ENCODE measurements around the gene ANGPTL2.
"Not testable (repeated sequence)": the region's sequence is repeated elsewhere in the genome, so short reads cannot be mapped to it uniquely, and the experiment has no call there.

The ANGPTL2 gene

GRCh38 chr9:127122176-127123063, at the start of gene ANGPTL2:
Gene ANGPTL2, minus strand, starts transcription at chr9:127122635. Its CDS starts 13,904 bp downstream, at chr9:127108731.
- peak; percentile 97 for DNase-seq

DNA sequence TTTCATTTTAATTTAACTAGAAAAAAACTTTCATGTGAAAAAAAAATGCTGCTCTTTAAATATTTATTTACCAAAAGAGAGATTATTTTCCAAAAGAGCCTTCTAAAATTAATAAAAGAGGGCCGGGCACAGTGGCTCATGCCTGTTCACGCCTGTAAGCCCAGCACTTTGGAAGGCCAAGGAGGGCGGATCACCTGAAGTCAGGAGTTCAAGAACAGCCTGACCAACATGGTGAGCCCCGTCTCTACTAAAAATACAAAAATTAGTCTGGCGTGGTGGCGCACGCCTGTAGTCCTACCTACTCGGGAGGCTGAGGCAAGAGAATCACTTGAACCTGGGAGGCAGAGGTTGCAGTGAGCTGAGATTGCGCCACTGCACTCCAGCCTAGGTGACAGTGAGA, 48.9 kb upstream of the ANGPTL2 start:
- DNase-seq = not testable (repeated sequence)

- DNase-seq = no peak
Measured at GRCh38 chr9:127170652-127171051, 48.2 kb upstream of the ANGPTL2 start.

DNA sequence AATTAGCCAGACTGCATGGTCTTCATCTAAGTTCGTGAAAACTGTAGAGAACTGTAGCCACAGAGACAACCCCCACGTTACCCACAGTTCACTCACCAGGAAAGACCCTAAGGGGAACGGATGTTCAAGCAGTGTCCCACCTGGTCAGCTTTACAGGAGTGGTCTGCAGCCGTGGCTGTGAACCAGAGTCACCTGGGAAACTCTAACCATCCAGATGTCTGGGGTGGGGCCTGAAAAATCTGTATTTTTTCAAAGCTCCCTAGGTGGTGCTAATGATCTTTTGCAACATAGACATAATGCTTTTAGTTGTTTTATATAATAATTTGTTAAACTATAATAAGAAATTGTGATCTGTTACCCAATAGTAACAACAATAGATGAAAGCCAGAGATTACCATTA, 47.7 kb upstream of the ANGPTL2 start:
- no peak for DNase-seq

- no peak for DNase-seq
Measured at GRCh38 chr9:127169575-127169883, 47.1 kb upstream of the ANGPTL2 start.

- peak; percentile 34 for DNase-seq
Measured at GRCh38 chr9:127168756-127169574, 46.5 kb upstream of the ANGPTL2 start.

DNA sequence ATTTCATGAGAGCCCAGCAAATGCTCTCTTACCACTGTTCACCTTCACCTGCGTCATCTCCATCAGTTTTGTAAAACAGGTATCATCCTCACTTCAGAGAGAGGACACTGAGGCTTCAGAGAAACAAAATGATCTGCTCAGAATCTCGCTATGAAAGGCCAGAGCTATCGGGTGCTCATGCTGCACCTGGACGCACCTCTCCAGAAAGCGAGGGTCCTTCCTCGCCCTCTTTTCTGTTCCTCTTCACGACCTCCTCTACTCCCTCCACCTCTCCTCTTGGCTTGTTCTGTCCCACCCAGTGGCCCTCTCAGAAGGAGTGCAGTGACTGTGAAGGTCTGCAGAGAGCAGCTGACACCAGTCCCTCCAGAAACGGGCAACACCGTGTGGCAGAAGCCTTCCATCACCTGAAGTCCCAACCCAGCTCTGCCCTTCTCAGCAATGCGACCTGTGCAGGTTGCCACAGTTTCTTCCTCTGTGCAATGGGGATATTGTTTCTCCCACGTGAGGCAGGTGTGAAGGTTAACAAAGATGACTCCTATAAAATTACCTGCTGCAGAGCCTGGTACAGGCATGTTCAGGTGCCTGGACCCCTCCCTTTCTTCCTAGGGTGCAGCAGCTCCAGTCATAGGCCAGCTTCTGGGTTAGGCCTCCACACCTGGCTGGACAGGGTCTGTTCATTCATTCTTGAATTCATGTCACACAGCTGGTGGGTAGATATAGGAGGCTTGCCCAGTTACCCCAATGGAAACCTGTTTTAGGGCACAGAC, 45.3 kb upstream of the ANGPTL2 start:
- no peak for DNase-seq

GRCh38 chr9:127166651-127167524, 44.5 kb upstream of the ANGPTL2 start:
- no peak for DNase-seq

DNA sequence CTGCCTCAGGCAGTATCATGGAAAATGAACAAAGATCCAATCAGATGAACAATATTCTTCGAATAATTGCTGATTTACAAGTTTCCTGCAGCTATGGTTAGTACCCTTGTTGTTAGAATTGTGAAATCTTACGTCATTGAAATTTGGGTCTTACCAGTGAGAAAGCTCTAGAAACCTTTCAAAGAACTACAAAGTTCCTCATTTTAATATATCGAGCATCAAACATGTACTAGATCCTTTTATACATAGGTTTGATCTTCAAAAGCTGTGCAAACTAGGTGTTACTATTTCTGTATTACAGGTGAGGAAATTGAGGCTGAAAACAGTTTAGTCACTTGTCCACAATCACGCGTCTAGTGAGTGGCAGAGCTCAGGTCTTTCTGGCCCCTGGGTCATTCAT, 43.7 kb upstream of the ANGPTL2 start:
- DNase-seq = no peak

GRCh38 chr9:127165116-127165515, 42.7 kb upstream of the ANGPTL2 start:
- DNase-seq = no peak

GRCh38 chr9:127163409-127163808, 41.0 kb upstream of the ANGPTL2 start:
- DNase-seq = peak; percentile 70

- DNase-seq = peak; percentile 54
Measured at GRCh38 chr9:127162864-127163365, 40.5 kb upstream of the ANGPTL2 start.

- peak; percentile 62 for DNase-seq
Measured at GRCh38 chr9:127162046-127162863, 39.8 kb upstream of the ANGPTL2 start.

DNA sequence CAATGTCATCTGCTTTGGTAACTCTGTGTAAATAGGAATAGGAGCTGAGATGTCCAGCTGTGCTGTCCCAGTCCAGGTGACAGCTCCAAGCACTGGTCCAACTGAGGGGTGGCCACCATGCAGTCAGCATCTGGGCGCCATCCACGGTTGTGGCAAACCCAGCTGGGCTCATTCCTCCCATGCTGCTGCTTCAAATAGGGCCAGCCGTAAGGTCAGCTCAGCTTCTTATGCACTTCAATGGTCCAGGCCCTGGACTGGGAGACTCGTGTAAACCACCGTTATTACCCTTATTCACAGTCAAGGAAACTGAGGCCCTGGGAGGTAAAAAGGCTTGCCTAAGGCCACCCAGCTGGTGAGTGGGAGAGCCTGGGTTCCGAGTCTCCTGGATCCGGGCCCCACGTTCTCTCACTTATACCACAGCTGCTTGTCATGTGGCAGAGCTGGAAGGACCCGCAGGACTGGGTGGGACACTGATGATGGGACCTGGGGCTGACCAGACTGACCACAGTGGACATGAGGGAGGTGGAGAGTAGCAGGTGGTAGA, 38.7 kb upstream of the ANGPTL2 start:
- DNase-seq = peak; percentile 41

DNA sequence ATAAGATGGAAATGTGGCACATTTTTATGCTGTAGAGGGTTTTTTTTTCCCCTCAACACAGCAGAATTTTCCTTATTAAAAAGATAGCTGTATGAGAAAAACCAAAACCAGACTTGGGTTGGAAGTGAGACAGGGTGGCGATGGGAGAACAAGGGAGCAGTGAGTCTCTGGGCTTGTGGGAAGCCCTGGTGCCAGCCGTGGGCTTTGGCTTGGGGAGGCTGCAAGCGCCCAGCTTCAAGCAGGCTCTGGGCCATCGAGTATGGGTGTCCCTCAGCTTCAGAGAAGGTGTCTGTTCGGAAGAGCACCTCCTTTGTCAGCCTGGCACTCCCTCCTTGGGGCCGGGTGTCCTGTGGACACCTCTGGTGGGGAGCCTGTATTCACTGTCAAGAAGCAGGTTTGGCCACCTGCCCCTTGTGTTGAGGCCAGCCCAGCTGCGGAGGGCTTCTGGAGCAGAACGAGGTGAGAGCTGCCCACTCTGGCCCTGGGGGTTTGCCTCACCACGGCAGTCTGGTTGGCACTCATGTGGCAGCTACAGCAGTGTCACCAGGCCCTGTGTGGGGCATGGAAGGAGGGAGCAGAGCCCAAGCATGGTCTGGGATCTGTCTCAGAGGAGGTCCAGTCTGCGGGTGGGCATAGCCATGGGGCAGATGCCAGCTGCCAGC, 37.6 kb upstream of the ANGPTL2 start:
- peak; percentile 51 for DNase-seq

GRCh38 chr9:127159325-127159801, 36.9 kb upstream of the ANGPTL2 start:
- DNase-seq = peak; percentile 82

DNA sequence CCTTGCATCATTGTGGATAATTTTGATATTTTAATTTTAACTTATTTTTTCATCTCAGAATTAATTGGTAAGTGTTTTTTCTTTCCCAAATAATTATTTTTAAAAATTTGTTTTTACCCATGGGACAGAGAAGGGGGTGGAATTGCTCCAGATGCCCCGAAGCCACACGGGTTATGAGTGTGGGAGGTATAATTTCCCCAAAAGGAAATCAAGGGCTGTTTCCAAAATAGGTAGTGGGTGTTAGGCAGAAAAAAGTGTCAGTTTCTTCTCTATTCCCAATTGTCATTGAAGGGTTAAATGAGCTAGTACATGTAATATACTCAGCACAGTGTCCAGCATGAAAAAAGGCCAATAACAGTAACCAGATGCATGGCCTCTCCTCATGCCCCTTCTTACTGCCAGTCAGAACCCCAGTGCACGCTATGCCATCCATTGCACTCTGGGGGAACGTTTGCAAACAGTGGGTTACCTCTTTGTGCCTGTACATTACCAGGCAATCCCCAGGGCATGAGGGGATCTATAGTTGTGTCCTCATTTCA, 36.4 kb upstream of the ANGPTL2 start:
- no peak for DNase-seq

DNA sequence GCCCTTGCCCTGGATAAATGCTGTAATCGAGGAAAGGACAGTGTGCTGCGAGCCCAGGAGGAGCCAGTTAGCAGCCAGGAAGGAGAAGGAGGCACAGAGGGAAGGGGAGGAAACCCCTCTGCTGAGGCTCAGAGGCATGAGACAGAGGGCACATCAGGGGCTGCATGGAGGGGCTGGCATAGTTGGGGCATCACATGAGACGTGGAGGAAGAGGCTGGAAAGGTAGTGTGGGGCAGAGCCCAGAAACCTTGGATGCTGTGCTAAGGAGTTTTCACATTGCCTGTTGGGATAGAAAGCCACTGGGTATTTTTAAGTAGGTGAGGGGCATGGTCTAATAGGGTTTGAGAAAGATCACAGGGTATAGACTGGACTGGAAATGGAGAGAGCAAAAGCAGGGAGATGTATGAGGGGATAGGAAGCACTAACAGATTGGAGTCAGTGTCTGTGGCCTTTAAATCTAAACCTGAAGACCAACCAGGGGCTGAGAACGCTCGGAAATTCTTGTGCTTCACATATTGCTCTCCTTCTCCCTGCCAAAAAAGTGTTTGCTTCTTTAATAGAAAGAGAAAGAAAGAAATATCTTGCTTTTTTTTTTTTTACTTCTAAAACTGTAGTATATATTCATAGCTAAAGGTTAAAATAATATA, 33.0 kb upstream of the ANGPTL2 start:
- DNase-seq = peak; percentile 43

All from islet precursor cell (in vitro differentiated cells).